Stimulated activated naive CD8-positive, alpha-beta T cell treated with anti-CD3 and anti-CD28 coated beads, Interleukin-15, Interleukin-2, amounts not matched to agents 100 ng/mL and 50 ng/mL, for 24 hours (primary cell): Measurements from ENCODE around the gene KCNJ12.

Experiments used
- H3K27ac Mint-ChIP-seq: one replicate; pipeline ENCODE4 v1.8.0; 2021; ENCODE audit warnings: mild to moderate bottlenecking, mixed read lengths
- H3K27me3 Mint-ChIP-seq: one replicate; pipeline ENCODE4 v1.8.0; 2021; ENCODE audit warnings: mixed read lengths
- H3K36me3 Mint-ChIP-seq: one replicate; pipeline ENCODE4 v1.8.0; 2021; ENCODE audit warnings: low read depth, mixed read lengths
- H3K4me1 Mint-ChIP-seq: one replicate; pipeline ENCODE4 v1.8.0; 2021; ENCODE audit warnings: low read depth, mixed read lengths
- H3K4me3 Mint-ChIP-seq: one replicate; pipeline ENCODE4 v1.8.0; 2021; ENCODE audit warnings: mild to moderate bottlenecking, mixed read lengths
- H3K9me3 Mint-ChIP-seq: one replicate; pipeline ENCODE4 v1.8.0; 2021; ENCODE audit warnings: mixed read lengths

KCNJ12 gene

DNA sequence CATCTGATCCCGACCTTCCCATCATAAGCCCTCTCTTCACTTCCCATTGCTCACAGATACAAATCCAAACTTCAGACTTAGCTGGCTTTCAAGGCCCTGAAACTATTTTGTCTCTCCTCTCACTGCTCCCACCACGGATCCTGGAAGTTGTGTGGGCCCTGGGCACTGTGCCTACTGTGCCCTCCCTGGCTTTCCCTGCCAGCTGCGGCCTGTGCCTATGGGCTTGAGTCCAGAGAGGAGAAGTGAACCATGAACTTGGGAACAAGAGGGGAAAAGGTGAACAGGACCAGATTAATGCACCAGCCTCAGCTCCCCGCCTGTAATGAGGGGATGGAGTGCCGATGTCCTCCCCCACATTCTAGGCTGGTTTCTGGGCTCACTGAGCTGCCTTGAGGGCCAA is 18.9 kb upstream of the KCNJ12 start:
- H3K36me3 Mint-ChIP-seq = no peaks in the 10 kb centered on the region

DNA sequence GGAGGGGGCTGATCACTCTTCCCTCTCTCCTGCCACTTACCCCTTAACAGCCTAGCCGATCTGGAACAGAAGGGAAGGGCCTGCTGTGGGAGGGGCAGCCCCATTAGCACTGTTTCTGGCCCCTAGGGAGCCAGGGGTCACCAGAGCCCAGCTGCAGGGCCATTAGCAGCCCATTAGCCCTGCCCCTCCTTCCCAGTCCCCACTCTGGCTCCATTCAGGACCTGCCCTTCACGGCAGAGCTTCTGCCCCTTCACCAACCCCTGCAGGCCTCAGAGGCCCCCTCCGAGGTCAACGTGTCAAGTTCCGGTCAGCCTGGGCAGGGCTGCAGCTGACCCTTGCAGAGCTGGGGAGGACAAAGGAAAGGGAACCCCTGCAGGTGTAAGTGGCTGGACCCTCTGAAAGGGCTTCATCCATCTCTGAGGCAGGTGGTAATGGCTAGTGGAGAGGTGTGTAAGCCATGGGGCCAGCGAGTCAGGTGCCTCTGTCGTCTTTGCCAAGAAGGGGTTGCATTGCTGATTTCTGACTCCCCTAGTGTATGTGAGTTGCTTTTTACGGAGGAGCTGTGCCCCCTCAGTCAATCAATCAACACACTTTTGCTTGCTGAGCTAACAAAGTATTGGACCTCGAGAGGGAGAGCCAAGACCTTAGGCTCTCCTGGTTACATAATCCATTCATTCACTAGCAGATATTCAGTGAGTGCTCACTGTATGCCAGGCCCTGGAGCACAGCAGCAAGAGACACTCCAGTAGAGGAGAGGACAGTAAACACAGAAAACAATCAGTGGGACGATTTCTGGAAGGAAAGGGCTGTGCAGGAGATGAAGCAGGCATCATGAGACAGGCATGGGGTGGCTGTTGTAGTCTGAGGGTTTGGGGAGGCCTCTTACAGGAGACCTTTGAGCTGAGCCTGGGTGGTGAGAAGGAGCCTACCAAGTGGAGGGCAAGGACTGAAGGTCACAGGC is 18.2 kb upstream of the KCNJ12 start:
- H3K9me3 Mint-ChIP-seq = no peaks in the 10 kb centered on the region
- H3K27ac Mint-ChIP-seq = no peak overlapping the region
- H3K4me3 Mint-ChIP-seq = no peak overlapping the region
- no peaks in the 10 kb centered on the region for H3K36me3 Mint-ChIP-seq
- no peaks in the 10 kb centered on the region for H3K27me3 Mint-ChIP-seq
- no peaks in the 10 kb centered on the region for H3K4me1 Mint-ChIP-seq

More for the DNA sequence above, 18.9 kb upstream of the KCNJ12 start:
- H3K9me3 Mint-ChIP-seq = no peaks in the 10 kb centered on the region
- no peak overlapping the region for H3K27ac Mint-ChIP-seq
- H3K4me1 Mint-ChIP-seq = no peaks in the 10 kb centered on the region
- H3K27me3 Mint-ChIP-seq = no peaks in the 10 kb centered on the region
- H3K4me3 Mint-ChIP-seq = no peak overlapping the region

DNA sequence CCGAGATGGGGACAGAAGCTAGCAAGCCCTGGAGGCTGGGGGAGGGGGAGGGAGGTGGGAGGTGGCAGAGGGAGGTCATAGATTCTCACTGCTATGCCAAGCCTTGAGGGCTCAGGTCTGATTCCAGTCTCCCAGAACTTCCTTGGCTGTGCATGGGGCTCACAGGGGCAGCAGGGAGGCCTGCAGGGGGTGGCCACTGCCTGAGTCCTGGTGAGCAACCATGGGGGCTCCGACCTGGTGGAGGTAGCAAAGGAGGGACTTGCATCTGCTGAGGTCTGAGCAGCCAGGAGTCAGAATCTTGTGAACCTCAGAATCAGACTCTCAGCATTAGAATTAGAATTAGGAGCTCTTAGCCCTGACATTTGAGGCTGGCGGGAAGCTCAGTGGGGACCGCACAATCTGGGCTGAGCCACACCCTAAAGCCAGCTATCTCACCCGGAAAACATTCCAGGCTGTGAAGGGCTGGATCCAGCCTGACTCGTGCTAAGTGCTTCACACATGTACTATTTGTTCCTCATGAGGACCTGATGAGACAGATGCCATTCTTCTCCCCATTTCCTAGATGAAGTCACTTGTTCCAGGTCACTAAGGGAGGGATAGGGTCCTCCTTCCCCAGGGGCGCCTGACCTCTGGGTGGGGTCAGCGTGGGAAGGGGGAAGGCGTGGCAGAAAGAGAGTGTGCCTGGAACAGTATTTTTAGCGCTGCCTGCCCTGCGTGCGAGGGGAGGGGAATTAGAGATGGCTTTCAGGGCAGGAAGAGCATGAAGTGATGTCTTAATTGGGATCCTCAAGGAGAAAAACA is 17.3 kb upstream of the KCNJ12 start:
- H3K27me3 Mint-ChIP-seq = no peaks in the 10 kb centered on the region
- no peaks in the 10 kb centered on the region for H3K36me3 Mint-ChIP-seq
- no peaks in the 10 kb centered on the region for H3K9me3 Mint-ChIP-seq
- H3K4me3 Mint-ChIP-seq = no peak overlapping the region
- no peaks in the 10 kb centered on the region for H3K4me1 Mint-ChIP-seq
- peak overlapping the region; percentile 27 for H3K27ac Mint-ChIP-seq

DNA sequence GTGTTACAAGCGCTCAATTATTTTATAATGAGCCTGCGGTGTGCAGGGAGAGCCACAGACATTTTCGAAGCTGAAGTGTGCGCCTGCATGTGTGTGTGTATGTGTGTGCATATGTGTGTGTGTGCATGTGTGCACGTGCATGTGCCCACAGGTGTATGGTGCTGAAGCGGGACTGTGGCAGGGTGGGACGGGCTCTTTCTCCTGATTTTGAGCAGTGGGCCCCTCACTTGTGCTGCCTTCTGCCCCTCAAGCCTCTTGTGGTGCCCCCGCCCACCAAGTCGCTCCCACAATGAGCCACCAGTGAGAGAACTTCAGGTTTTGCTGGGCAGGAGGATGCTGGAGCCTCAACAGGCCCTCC is 16.7 kb upstream of the KCNJ12 start:
- peak overlapping the region; percentile 27 for H3K27ac Mint-ChIP-seq
- H3K27me3 Mint-ChIP-seq = no peaks in the 10 kb centered on the region
- H3K4me3 Mint-ChIP-seq = no peak overlapping the region
- no peaks in the 10 kb centered on the region for H3K9me3 Mint-ChIP-seq
- H3K4me1 Mint-ChIP-seq = no peaks in the 10 kb centered on the region
- H3K36me3 Mint-ChIP-seq = no peaks in the 10 kb centered on the region

DNA sequence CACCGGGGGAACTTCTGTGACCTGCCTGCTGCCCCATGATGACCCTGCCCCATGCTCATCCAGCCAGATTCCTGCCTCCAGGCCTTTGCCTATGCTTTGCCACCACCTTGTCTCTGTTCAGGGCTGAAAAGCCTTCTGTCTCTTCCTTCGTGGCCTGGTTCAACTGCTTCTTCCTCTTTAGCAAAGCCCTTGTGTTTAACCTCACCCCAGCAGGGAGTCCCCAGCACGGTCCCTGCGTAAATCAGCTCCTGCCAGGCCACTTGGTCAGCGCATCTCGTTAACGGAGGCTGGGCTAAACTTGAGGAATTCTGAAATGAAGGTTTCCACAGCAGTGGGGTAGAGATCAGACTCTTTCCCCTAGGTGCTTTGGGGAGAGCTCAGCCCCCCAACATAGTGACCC is 16.1 kb upstream of the KCNJ12 start:
- no peaks in the 10 kb centered on the region for H3K4me1 Mint-ChIP-seq
- no peak overlapping the region for H3K4me3 Mint-ChIP-seq
- no peaks in the 10 kb centered on the region for H3K27me3 Mint-ChIP-seq
- no peaks in the 10 kb centered on the region for H3K9me3 Mint-ChIP-seq
- H3K27ac Mint-ChIP-seq = no peak overlapping the region
- H3K36me3 Mint-ChIP-seq = no peaks in the 10 kb centered on the region

DNA sequence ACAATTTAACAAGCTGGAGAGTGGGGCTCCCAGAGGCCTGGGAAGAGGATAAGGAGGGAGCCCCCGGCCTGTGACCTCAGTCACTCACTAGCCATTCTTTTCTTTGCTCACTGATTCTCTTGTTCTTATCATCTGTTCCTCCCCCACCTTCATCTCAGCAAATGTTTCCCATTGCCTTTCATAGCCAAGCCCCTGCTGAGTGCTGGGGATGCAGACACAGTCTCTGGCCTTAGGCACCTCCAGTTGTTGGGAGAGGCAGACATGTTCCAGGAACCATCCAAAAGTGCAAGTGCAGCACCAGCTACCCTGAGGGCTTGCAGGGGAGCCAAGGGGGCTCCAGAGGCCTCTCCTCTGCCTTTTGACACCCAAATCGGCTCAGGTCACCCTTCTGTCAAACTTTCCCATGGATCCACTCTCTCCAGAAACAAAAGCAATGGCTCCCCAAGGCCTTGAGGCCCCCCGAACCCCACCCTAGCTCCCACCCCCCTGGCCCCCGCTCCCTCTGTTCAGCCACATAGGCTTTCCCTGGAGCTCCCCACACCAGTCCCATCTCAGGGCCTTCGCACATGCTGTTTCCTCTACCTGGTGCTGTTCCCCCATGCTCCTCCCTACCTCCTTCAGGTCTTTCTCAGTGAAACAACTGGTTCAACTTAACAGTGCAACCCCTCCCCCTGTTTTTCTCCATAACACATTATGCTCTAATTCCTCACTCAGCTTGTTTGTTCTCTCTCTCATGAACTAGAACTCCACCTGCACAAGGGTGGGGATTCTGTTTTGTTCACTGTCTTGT is 14.9 kb upstream of the KCNJ12 start:
- Mint-ChIP-seq H3K27ac (no peak overlapping the region), H3K36me3 (no peaks in the 10 kb centered on the region), H3K27me3 (no peaks in the 10 kb centered on the region), H3K4me3 (no peak overlapping the region), H3K9me3 (no peaks in the 10 kb centered on the region), H3K4me1 (no peaks in the 10 kb centered on the region)

DNA sequence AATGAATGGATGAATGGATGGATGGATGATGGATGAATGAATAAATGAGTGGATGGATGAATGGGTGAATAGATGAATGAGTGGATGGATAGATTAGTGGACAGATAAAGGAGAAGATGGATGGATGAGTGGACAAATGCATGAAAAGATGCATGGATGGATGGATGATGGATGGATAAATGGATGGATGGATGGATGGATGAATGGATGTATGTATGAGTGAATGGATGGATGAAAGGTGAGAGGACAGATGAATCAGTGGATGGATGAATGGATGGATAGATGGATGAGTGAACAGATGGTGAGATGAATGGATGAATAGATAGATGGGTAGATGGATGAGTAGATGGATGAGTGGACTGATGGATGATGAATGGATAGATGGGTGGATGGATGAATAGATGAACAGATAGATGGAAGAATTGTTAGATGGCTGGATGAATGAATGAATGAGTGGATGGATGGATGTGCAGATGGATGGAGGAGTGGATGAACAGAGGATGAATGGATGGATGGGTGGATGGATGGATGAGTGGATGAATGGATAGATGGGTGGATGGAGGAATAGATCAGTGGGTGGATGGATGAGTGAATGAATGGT is 13.7 kb upstream of the KCNJ12 start:
- H3K9me3 Mint-ChIP-seq = no peaks in the 10 kb centered on the region
- H3K27me3 Mint-ChIP-seq = no peaks in the 10 kb centered on the region

DNA sequence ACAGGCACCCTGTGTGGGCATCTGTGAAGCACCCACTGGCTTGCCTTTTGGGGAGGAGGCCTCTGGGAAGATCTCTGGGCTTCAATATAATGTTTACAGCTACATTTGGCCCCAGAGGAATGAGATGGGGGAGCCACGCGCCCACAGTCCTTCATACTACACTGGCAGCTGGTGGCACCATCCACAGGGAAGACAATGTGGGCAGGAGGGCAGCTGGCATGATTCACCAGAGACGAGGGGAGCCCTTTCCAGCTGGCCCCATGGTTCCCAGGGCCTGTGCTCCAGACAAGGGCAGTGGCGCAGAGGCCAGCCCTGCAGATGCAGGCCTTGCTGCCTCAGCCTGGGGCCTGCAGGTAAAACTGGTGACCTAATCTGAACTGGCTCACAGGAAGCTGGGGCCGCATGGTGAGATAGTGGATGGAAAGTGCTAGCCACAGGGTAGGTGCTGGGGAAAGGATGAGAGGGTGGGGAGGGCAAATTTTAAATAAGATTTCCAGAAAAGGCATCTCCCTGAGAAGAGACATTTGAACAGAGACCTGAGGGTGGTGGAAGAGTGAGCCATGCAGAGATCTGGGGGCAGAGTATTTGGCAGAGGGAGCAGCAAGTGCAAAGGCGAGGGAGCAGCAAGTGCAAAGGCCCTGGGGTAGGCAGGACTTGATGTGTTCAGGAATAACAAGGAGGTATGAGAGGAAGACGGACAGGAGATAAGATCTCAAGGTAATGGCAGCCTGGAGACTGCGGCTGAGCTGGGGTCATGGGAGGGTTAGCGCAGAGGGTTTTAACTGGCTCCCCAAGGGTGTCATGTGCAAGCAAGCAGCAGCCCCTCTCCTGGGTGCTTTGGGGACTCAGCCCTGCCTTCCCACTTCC is 12.1 kb upstream of the KCNJ12 start:
- Mint-ChIP-seq H3K4me3 (no peak overlapping the region), H3K9me3 (no peaks in the 10 kb centered on the region), H3K36me3 (no peaks in the 10 kb centered on the region), H3K27ac (peak overlapping the region; percentile 65), H3K27me3 (no peaks in the 10 kb centered on the region), H3K4me1 (peaks cover 4% of the 10 kb centered on the region)

More for the DNA sequence above, 13.7 kb upstream of the KCNJ12 start:
- Mint-ChIP-seq H3K4me1 (no peaks in the 10 kb centered on the region), H3K36me3 (no peaks in the 10 kb centered on the region), H3K27ac (no peak overlapping the region), H3K4me3 (no peak overlapping the region)

DNA sequence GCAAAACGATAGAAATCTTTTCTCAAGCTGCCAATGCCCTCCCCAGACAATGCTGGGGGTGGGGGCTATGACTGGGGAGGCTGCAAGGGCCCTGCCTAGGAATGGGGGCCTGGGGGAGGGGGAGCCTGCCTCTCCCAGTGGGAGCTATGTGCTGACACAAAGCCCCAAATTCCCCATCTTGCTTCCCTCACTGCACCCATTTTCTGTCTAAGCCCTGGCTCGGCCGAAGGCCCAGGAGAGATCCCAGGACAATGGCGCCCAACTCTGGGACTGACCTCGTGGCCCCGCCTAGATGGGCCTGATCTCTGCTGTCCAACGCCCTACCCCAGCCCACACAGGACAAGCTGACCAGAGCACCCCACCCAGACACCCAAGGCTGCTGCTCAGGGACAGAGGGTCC is 11.1 kb upstream of the KCNJ12 start:
- Mint-ChIP-seq H3K4me3 (no peak overlapping the region), H3K27ac (no peak overlapping the region), H3K27me3 (no peaks in the 10 kb centered on the region), H3K36me3 (no peaks in the 10 kb centered on the region), H3K4me1 (peaks cover 4% of the 10 kb centered on the region), H3K9me3 (no peaks in the 10 kb centered on the region)

DNA sequence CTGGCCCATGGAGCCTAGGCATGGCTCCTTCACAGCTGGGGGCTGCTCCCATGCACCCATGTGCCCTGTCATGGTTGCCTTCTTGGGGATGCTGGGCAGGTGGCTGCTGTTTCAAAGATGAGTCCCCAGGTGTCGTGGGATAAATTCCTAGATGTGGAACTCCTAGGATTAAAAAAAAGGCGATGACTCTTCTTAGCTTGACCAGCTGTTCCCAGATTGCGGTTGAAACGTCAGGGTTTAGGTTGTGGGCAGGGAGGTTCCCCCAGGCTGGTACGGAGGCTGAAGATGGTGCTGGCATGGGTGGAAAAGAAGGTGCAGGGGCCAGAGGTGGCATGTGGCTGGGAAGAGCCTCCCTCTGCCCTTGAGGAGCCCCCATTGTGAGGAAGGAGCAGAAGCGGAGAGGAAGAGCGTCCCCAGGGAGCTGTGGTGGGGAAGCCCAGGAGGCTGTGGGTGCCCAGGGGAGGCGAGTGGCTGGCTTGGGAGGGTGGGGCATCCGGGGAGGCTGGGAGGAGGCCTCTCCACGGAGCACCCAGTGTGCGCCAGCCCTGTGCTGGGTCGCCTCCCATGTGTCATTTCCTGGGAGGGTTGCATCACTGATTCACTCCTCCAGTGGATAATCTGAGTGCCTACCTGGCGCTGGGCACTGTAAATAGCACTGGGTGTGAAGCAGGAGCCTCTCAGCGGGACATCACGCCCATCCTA is 7.5 kb upstream of the KCNJ12 start:
- Mint-ChIP-seq H3K27me3 (no peaks in the 10 kb centered on the region), H3K27ac (peak overlapping the region; percentile 29), H3K4me1 (peaks cover 4% of the 10 kb centered on the region), H3K9me3 (no peaks in the 10 kb centered on the region), H3K36me3 (no peaks in the 10 kb centered on the region), H3K4me3 (no peak overlapping the region)

DNA sequence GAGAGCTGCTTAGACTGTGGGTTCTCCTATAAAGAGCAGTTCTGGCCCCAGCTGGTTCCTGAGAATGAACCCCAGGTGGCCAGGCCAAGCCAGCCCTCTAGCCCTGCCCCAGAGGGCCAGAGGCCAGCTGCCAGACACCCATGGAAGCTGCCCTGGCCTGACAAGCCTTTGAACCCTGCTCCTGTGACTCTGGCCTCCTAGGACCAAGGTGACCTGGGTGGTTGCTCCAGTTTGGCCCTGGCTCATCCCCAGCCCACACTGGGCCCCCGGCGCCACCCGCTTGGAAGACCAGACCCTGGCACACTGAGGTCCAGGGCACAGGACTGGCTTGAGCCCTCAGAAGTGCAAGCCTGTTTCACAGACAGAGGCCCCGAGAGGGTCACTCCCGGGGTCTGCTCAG is 6.8 kb upstream of the KCNJ12 start:
- Mint-ChIP-seq H3K4me1 (peaks cover 4% of the 10 kb centered on the region), H3K36me3 (no peaks in the 10 kb centered on the region), H3K4me3 (no peak overlapping the region), H3K27me3 (no peaks in the 10 kb centered on the region), H3K9me3 (no peaks in the 10 kb centered on the region), H3K27ac (no peak overlapping the region)

DNA sequence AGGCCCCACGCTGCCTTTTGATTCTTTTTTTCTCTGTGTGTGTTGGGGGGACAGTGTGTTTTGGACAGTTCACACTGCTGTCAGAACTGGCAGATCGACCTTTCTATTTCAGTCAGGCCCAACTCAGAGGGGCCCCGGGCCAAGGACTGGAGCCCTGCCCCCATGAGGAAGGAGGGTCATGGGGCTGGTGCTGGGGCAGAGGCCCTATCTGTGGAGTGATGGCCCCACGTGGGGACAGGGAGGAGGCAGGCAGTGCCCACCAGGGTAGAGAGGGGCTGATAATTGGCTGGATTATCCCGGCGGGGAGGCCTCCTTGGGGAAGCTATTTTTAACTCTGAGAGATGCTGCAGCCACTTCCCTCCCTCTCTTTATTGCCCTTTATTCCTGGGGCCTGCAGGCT is 5.7 kb upstream of the KCNJ12 start:
- Mint-ChIP-seq H3K4me1 (peaks cover 4% of the 10 kb centered on the region), H3K36me3 (no peaks in the 10 kb centered on the region), H3K4me3 (no peak overlapping the region), H3K9me3 (no peaks in the 10 kb centered on the region), H3K27me3 (peaks cover 7% of the 10 kb centered on the region), H3K27ac (no peak overlapping the region)

DNA sequence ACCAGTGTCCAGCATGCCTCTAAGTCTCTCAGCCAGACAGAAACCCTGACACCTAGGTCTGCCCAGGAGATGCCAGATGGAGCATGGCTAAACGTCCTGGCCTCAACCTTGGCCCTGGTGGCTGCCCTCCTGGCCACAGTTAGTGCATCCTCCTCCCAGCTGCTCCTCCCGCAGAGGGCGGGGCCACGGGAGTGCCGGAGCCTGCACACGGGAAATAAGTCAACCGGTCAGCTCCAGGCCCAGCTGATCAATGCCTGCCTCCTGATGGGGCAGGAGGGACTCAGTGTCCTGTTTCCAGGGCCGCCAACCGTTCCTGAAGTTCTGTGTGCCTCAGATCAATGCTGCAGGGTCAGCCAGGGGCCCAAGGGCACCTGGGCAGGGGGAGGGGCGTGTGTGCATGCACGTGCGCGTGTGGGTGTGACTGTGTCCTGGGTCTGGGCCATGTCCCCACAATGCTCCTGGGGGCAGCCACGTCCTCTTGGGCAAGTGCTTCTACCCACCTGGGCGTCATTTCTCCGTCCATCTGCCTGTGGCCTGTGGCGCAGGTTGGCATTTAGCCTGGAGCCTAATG is 4.6 kb upstream of the KCNJ12 start:
- H3K4me3 Mint-ChIP-seq = no peak overlapping the region
- no peaks in the 10 kb centered on the region for H3K9me3 Mint-ChIP-seq
- H3K27me3 Mint-ChIP-seq = peaks cover 14% of the 10 kb centered on the region
- H3K27ac Mint-ChIP-seq = no peak overlapping the region
- H3K4me1 Mint-ChIP-seq = peaks cover 4% of the 10 kb centered on the region
- H3K36me3 Mint-ChIP-seq = no peaks in the 10 kb centered on the region
